COLO829 (cell line): ENCODE data around the gene FBXL13.
"Not testable (repeated sequence)": the region's sequence is repeated elsewhere in the genome, so short reads cannot be mapped to it uniquely, and the experiment has no call there.

ENCODE experiments used
- DNase-seq: peaks from one replicate; pipeline ENCODE4 v3.0.0; 2012; ENCODE audit warnings: low spot score

Gene FBXL13

GRCh38 chr7:102935450-102936115 lies 139.0 kb downstream of the FBXL13 start:
- no peak for DNase-seq

GRCh38 chr7:102934701-102935100 lies 139.9 kb downstream of the FBXL13 start:
- no peak for DNase-seq

DNA sequence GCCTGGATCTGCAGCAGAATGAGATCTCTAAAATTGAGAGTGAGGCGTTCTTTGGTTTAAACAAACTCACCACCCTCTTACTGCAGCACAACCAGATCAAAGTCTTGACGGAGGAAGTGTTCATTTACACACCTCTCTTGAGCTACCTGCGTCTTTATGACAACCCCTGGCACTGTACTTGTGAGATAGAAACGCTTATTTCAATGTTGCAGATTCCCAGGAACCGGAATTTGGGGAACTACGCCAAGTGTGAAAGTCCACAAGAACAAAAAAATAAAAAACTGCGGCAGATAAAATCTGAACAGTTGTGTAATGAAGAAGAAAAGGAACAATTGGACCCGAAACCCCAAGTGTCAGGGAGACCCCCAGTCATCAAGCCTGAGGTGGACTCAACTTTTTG lies 140.4 kb downstream of the FBXL13 start:
- DNase-seq: no peak

- no peak for DNase-seq
Measured at GRCh38 chr7:102933763-102934162, 140.8 kb downstream of the FBXL13 start.

DNA sequence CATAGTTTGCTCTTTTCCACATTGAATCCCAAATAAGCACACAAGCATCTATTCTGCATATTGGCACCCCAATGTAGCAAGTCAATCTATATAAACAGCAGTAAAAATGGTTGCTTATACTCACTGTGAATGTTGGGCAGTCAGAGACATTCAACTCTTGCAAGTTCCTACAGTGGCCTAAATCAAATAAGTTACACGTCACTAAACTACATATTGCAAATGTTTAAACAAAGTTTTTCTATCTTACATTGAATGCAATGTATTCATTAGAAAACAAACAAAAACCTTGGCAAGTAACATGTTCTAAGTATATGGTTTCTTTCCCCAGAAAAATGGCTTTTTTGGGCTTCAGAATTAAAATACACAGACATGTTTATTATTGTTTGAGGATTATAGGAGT lies 142.8 kb downstream of the FBXL13 start:
- no peak for DNase-seq

- DNase-seq: no peak
Measured at GRCh38 chr7:102927312-102927933, 147.2 kb downstream of the FBXL13 start.

DNA sequence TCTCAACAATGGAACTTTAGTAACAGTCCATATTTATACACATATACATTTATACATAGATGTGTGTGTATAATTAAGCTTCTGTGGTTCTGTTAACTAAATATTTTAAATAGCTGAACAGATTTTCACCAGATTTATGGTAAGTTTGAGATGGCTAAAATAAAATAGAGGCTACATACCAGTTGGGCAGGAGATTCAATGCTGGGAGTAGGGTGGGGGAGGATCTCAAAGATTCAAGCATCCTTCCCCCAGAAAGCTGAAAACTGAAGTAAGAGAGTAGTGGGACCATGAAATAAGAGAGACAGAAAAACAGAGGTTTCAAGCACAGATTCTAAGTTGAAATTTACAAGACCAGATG lies 147.8 kb downstream of the FBXL13 start:
- no peak for DNase-seq

GRCh38 chr7:102925976-102926782 lies 148.4 kb downstream of the FBXL13 start:
- no peak for DNase-seq

GRCh38 chr7:102918845-102919244 lies 155.8 kb downstream of the FBXL13 start:
- no peak for DNase-seq

- DNase-seq: no peak
Measured at GRCh38 chr7:102917436-102918353, 156.9 kb downstream of the FBXL13 start.

- no peak for DNase-seq
Measured at GRCh38 chr7:102916881-102917280, 157.7 kb downstream of the FBXL13 start.

GRCh38 chr7:102916426-102916825 lies 158.2 kb downstream of the FBXL13 start:
- DNase-seq: no peak

DNA sequence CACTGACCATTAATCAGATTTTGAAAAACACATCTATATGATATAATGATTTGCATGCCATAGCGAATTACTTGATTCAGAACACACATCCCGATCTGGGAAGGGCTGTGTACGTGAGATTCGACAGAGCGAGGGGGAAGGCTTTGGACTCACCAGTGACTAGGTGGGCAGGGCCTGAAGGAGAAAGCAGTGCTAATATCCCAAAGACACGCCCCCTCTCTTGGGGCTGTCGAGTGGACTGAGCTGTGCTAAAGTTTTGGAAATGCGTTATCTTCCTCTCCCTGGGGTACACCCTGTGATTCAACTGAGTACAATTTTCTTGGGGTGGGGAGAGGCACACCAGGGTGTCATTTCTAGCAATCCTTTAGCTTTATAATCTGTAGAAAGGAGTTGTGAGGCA lies 160.0 kb downstream of the FBXL13 start:
- no peak for DNase-seq

DNA sequence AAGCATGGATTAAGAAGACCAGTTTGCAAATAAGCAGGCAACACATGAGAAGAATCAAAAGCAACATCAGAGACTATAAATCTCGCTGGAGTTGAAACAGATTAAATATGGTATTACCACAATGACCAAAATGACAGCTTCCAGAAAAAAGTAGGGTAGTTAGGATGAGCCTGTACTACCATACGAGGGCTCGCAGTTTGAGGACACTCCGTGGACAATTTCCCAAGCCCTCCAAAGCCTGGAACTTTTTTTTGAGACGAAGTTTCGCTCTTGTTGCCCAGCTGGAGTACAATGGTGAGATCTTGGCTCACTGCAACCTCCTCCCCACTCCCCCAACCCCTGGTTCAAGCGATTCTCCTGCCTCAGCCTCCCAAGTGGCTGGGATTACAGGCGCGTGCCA lies 160.8 kb downstream of the FBXL13 start:
- DNase-seq: no peak

- DNase-seq: no peak
Measured at GRCh38 chr7:102912742-102913141, 161.9 kb downstream of the FBXL13 start, which contains the start of gene LRRC17. TSS of gene LRRC17 (plus strand) at chr7:102913000. CDS start at chr7:102933914, 20,914 bp downstream.

- DNase-seq: no peak
Measured at GRCh38 chr7:102908676-102909075, 165.9 kb downstream of the FBXL13 start.

DNA sequence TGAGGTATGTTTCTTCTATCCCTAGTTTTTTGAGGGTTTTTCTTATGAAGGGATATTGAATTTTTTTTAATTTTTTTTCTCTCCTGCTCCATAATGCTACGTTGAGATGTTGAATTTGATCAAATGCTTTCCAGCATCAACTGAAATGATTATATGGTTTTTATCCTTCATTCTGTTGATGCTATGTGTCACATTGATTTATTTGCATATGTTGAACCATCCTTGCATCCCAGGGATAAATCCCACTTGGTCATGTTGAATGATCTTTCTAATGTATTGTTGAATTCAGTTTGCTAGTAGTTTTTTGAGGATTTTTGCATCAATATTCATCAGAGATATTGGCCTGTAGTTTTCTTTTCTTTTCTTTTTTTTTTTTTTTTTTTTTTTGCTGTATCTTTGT lies 171.0 kb downstream of the FBXL13 start:
- not testable (repeated sequence) for DNase-seq

DNA sequence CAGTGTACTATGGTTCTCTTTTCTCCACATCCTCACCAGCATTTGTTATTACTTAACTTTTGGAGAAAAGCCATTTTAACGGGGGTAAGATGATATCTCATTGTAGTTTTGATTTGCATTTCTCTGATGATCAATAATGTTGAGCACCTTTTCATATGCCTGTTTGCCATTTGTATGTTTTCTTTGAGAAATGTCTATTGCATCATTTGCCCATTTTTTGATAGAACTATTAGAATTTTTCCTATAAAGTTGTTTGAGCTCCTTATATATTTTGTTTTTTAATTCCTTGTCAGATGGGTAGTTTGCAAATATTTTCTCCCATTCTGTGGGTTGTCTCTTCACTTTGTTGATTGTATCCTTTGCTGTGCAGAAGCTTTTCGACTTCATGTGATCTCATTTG lies 172.5 kb downstream of the FBXL13 start:
- not testable (repeated sequence) for DNase-seq

- no peak for DNase-seq
Measured at GRCh38 chr7:102898532-102898859, 176.1 kb downstream of the FBXL13 start.

DNA sequence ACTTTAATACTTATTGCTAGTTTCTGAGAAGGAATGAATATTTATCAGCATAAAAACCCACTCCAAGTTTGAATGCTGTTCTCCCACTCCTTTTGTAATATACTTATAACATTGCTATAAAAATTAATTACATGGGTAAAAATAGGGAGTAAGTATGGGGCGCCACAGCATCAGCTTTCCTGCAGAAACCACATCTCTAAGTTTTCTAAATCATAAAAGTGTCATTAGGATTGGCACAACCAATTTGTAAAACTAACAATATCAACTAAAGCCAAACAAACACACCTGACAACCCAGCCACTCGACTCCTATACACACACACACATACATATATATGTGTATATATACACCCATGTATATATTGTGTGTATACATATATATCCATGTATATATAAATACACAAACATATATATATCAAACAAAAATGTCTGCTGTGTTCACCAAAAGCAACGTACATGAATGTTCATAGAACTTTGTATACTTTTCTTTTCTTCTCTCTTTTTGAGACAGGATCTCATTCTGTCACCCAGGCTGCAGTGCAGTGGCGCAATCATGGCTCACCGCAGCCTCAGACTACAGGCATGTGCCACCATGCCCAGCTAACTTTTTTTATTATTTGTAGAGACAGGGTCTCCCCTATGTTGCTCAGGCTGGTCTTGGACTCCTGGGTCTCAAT lies 176.6 kb downstream of the FBXL13 start:
- no peak for DNase-seq

DNA sequence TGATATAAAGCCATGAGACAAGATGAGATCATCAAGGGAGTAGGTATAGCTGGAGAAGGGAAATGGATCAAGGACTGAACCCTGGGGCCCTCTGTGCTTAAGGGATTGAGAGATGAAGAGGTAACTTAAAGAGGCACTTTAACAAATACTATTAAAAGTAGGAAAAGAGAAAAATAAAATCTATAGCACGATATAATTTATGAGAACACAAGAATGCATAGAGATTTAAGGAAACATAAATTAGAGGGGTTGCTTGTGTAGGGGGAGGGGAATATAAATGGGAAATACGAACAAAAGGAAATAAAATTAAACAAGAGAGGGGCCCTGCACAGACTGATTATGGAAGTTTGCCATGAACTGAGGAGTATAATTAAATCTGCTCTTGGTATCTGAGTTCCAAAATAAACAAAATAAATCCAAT lies 177.4 kb downstream of the FBXL13 start:
- no peak for DNase-seq

DNA sequence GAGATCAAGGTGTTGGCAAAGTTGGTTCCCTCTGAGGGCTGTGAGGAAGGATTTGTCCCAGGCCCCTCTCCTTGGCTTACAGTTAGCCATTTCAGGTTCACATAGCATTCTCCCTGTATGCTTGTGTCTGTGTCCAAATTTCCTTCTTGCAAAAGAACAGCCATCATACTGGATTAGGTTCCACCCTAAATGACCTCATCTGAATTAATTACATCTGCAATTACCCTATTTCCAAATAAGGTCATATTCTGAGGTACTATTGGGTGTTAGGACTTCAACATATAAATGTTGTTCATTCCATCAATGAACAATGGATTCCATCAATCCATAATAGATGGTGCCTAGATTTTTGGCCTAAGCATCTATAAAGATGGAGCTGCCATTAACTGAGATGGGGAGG lies 178.0 kb downstream of the FBXL13 start:
- DNase-seq: no peak
